HepG2 (cell line): Measurements from ENCODE around the gene ATN1. TPM values are rescaled to one million over a fixed set of nuclear protein-coding genes. Genes with fewer than 3 reads are reported as not detected.

Experiments used
- ARNTL ChIP-seq: sonication (generic); formaldehyde crosslinking; IDR thresholded peaks from 2 replicates; pipeline ENCODE4 v1.4.0; 2020; ENCODE audit warnings: mild to moderate bottlenecking, missing genetic modification reagents
- ERF ChIP-seq: IDR thresholded peaks from 2 replicates; pipeline ENCODE4 v1.6.1; 2018; ENCODE audit warnings: missing biosample characterization, missing genetic modification reagents
- GRHL1 ChIP-seq: sonication (generic); formaldehyde crosslinking; conservative IDR thresholded peaks from 2 replicates; pipeline ENCODE4 v1.8.0; 2022; ENCODE audit warnings: missing genetic modification reagents
- HNRNPLL ChIP-seq: fragments of 200-400 bp; formaldehyde crosslinking; IDR thresholded peaks from 2 replicates; pipeline ENCODE4 v1.6.1; 2017; ENCODE audit warnings: mild to moderate bottlenecking, low read depth, low read length; ENCODE audit not compliant: poor library complexity, severe bottlenecking
- IRX3 ChIP-seq: sonication (generic); formaldehyde crosslinking; IDR thresholded peaks from 2 replicates; pipeline ENCODE4 v1.8.1; 2023; ENCODE audit warnings: mild to moderate bottlenecking, low read depth, missing genetic modification reagents, borderline replicate concordance
- KDM2A ChIP-seq: sonication (generic); formaldehyde crosslinking; IDR thresholded peaks from 2 replicates; pipeline ENCODE4 v1.4.0; 2020; ENCODE audit warnings: low read depth, missing genetic modification reagents, borderline replicate concordance
- MAF1 ChIP-seq: sonication (generic); formaldehyde crosslinking; IDR thresholded peaks from 2 replicates; pipeline ENCODE4 v1.5.0; 2020; ENCODE audit warnings: missing genetic modification reagents, borderline replicate concordance
- MXI1 ChIP-seq: IDR thresholded peaks from 3 replicates; pipeline ENCODE4 v1.6.1; 2012; ENCODE audit warnings: low read depth, low read length, inconsistent platforms, borderline replicate concordance
- NFIB ChIP-seq: sonication (generic); formaldehyde crosslinking; IDR thresholded peaks from 2 replicates; pipeline ENCODE4 v1.9.0; 2021; ENCODE audit warnings: missing genetic modification reagents, mild to moderate bottlenecking, borderline replicate concordance
- NR2F2 ChIP-seq: IDR thresholded peaks from 2 replicates; pipeline ENCODE4 v1.6.1; 2012; ENCODE audit warnings: low read depth, inconsistent platforms, borderline replicate concordance
- PCBP1 ChIP-seq: fragments of 200-400 bp; formaldehyde crosslinking; IDR thresholded peaks from 2 replicates; pipeline ENCODE4 v1.6.1; 2017; ENCODE audit warnings: mild to moderate bottlenecking, low read depth, low read length, borderline replicate concordance
- PHF5A ChIP-seq: IDR thresholded peaks from one replicate; pipeline ENCODE4 v1.6.1; 2018; ENCODE audit warnings: low read depth, missing genetic modification reagents; ENCODE audit not compliant: unreplicated experiment
- SALL2 ChIP-seq: sonication (generic); formaldehyde crosslinking; IDR thresholded peaks from 2 replicates; pipeline ENCODE4 v1.8.1; 2023; ENCODE audit warnings: mild to moderate bottlenecking, missing genetic modification reagents, inconsistent platforms
- TAF15 ChIP-seq: fragments of 200-400 bp; formaldehyde crosslinking; IDR thresholded peaks from one replicate; pipeline ENCODE4 v1.6.1; 2018; ENCODE audit warnings: mild to moderate bottlenecking, low read depth, low read length; ENCODE audit not compliant: poor library complexity, severe bottlenecking
- ZNF12 ChIP-seq: sonication (generic); formaldehyde crosslinking; IDR thresholded peaks from 2 replicates; pipeline ENCODE4 v1.5.0; 2020; ENCODE audit warnings: missing genetic modification reagents
- ZNF263 ChIP-seq: sonication (generic); formaldehyde crosslinking; IDR thresholded peaks from 2 replicates; pipeline ENCODE4 v1.4.0; 2020; ENCODE audit warnings: missing genetic modification reagents
- ZNF280D ChIP-seq: sonication (generic); formaldehyde crosslinking; IDR thresholded peaks from 2 replicates; pipeline ENCODE4 v1.5.1; 2020; ENCODE audit warnings: mild to moderate bottlenecking, missing genetic modification reagents
- ZNF292 ChIP-seq: sonication (generic); formaldehyde crosslinking; IDR thresholded peaks from 2 replicates; pipeline ENCODE4 v1.8.1; 2022; ENCODE audit warnings: mild to moderate bottlenecking, low read depth, missing genetic modification reagents, borderline replicate concordance
- ZNF350 ChIP-seq: sonication (generic); formaldehyde crosslinking; IDR thresholded peaks from 2 replicates; pipeline ENCODE4 v1.4.0; 2020; ENCODE audit warnings: mild to moderate bottlenecking, low read depth, missing genetic modification reagents, borderline replicate concordance
- ZNF747 ChIP-seq: sonication (generic); formaldehyde crosslinking; IDR thresholded peaks from 2 replicates; pipeline ENCODE4 v1.8.1; 2023; ENCODE audit warnings: missing genetic modification reagents, mild to moderate bottlenecking, borderline replicate concordance
- ZNF841 ChIP-seq: sonication (generic); formaldehyde crosslinking; IDR thresholded peaks from 2 replicates; pipeline ENCODE4 v1.8.1; 2023; ENCODE audit warnings: missing genetic modification reagents, borderline replicate concordance
- ZNF879 ChIP-seq: sonication (generic); formaldehyde crosslinking; IDR thresholded peaks from 2 replicates; pipeline ENCODE4 v1.8.1; 2023; ENCODE audit warnings: missing genetic modification reagents
- polyA plus RNA-seq, 8 experiments: library from polyadenylated mRNA; depleted of rRNA in 3 of 8; stranded (reverse) in 7 of 8; unstranded in 1 of 8; fragments of >200 nt; fragmentation: Illumina TruSeq in 4 of 8; extraction: Trizol in 4 of 8; gene quantifications; 2 replicates each; pipeline versions ENCODE4 v1.2.1 to v1.2.3, GENCODE V29; 2011 to 2016; ENCODE audit warnings: low read depth in 4 of 8, missing spikeins in 1 of 8, mixed read lengths in 1 of 8; ENCODE audit not compliant: insufficient read depth in 1 of 8
- total RNA-seq, 5 experiments: library from RNA; depleted of rRNA; stranded (reverse); fragments of >200 nt; fragmentation: Illumina TruSeq; extraction: Trizol; gene quantifications; 2 replicates each; pipeline ENCODE4 v1.2.3, GENCODE V29; 2016; ENCODE audit warnings: low read depth in 1 of 5
- TF ChIP-seq, protein P1 (sequence below): IDR thresholded peaks from 2 replicates; pipeline ENCODE4 v1.6.1; 2016; ENCODE audit warnings: mild to moderate bottlenecking

The ATN1 gene
- total and polyA plus RNA-seq, 2 of the 13 experiments (the other 11 are each of a cell fraction or from before 2014, with no cell fraction given), result 2.1 to 8.6 TPM

DNA sequence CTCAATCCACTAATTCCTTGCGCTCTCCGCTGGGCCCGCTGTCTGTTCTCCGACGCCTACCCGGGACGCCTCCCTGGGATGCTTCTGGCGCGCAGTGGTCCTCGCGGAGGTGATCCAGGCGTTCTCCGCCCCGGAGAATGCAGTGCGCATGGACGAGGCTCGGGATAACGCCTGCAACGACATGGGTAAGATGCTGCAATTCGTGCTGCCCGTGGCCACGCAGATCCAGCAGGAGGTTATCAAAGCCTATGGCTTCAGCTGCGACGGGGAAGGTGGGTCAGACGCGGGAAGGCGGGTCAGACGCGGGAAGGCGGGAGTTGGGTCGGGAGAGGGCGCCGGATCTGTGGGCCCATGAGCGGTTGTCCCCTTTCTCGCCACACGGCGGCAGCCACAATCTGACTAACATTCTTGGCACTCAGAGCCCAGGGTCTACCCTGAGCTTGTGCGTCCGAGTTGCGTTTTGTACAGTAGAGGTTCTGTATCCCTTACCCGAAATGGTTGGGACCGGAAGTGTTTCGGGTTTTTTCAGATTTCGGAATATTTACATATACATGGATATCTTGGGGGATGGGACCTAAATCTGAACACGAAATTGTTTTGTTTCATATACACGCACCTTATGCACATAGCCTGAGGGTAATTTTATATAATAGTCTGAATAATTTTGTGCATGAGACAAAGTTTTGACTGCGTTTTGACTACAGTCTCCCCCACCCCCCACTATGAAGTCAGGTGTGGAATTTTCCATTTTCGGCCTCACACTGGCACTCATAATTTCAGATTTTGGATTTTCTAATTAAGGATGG is 16.8 kb downstream of the ATN1 start (continued):
- TF ChIP-seq ZNF280D, result peak; percentile 29; the same call in 1 of the 2 replicates
- peak; percentile 61 for TF ChIP-seq HNRNPLL
- TF ChIP-seq MAF1, result no peak
- no peak for TF ChIP-seq GRHL1 (CRISPR knock-in tag)
- peak; percentile 66; the same call in 1 of the 2 replicates for TF ChIP-seq ZNF292
- peak; percentile 43; the same call in 1 of the 2 replicates for TF ChIP-seq KDM2A (CRISPR knock-in tag)
- TF ChIP-seq ZNF747, result 0 out of 2 replicates have a peak, but pooled peaks have one; percentile 24
- peak; percentile 73 for TF ChIP-seq SALL2
- 0 out of 2 replicates have a peak, but pooled peaks have one; percentile 54 for TF ChIP-seq ZNF12 (CRISPR knock-in tag)
- TF ChIP-seq ZNF879 (CRISPR knock-in tag), result no peak
- peak; percentile 56; the same call in 1 of the 3 replicates for TF ChIP-seq MXI1
- no peak for TF ChIP-seq PCBP1
- peak; percentile 69; the same call in 1 of the 2 replicates for TF ChIP-seq ZNF350
- TF ChIP-seq ERF, result peak; percentile 58
- no peak for TF ChIP-seq IRX3 (CRISPR knock-in tag)
- peak; percentile 66; the same call in 1 of the 2 replicates for TF ChIP-seq ZNF263
- TF ChIP-seq, protein P1, sequence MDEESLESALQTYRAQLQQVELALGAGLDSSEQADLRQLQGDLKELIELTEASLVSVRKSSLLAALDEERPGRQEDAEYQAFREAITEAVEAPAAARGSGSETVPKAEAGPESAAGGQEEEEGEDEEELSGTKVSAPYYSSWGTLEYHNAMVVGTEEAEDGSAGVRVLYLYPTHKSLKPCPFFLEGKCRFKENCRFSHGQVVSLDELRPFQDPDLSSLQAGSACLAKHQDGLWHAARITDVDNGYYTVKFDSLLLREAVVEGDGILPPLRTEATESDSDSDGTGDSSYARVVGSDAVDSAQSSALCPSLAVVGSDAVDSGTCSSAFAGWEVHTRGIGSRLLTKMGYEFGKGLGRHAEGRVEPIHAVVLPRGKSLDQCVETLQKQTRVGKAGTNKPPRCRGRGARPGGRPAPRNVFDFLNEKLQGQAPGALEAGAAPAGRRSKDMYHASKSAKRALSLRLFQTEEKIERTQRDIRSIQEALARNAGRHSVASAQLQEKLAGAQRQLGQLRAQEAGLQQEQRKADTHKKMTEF (CRISPR knock-in tag), result peak; percentile 25; the same call in 1 of the 2 replicates
- 0 out of 2 replicates have a peak, but pooled peaks have one; percentile 30 for TF ChIP-seq ARNTL (CRISPR knock-in tag)
- TF ChIP-seq PHF5A (CRISPR knock-in tag), result peak; percentile 67
- TF ChIP-seq ZNF841, result 0 out of 2 replicates have a peak, but pooled peaks have one; percentile 15
- peak; percentile 59; the same call in 1 of the 2 replicates for TF ChIP-seq NFIB (CRISPR knock-in tag)
- peak; percentile 10; the same call in 1 of the 2 replicates for TF ChIP-seq NR2F2
- peak; percentile 5 for TF ChIP-seq TAF15
